Measurements from ENCODE around the gene TUBGCP6.

Gene TUBGCP6

GRCh38 chr22:50192436-50193204 is 52.2 kb downstream of the TUBGCP6 start:
- Histone ChIP-seq H3K4me2 (ENCODE audit: low read length) (peak overlapping the region; percentile 99), H3F3A (ENCODE audit: control insufficient read depth, insufficient read depth) (peaks cover 36% of the 10 kb centered on the region)

GRCh38 chr22:50190941-50191741 is 53.7 kb downstream of the TUBGCP6 start:
- H3K27ac ChIP-seq (ENCODE audit: low read depth, low read length), result peak overlapping the region; percentile 100
- peaks cover 72% of the 10 kb centered on the region for H3K79me2 ChIP-seq (ENCODE audit: control insufficient read depth, low read length)
- no peaks in the 10 kb centered on the region for H3K9me3 ChIP-seq (ENCODE audit: control insufficient read depth, insufficient read depth, low read length)
- no peaks in the 10 kb centered on the region for H3K27me3 ChIP-seq (ENCODE audit: control insufficient read depth, low read length)
- no peaks in the 10 kb centered on the region for H3K9me2 ChIP-seq (replicated peaks; ENCODE audit: control insufficient read depth, low read length)
- H3K4me1 ChIP-seq (ENCODE audit: control insufficient read depth, low read length), result peaks cover 90% of the 10 kb centered on the region
- no peaks in the 10 kb centered on the region for H4K20me1 ChIP-seq (ENCODE audit: control insufficient read depth, insufficient read depth, low read depth, low read length)
- H3K4me2 ChIP-seq (ENCODE audit: low read length), result peak overlapping the region; percentile 99
- peaks cover 45% of the 10 kb centered on the region for H3F3A ChIP-seq (ENCODE audit: control insufficient read depth, insufficient read depth)
- peaks cover 80% of the 10 kb centered on the region for H3K36me3 ChIP-seq (ENCODE audit: control insufficient read depth, low read length)
- H3K4me3 ChIP-seq (ENCODE audit: low read length), result peak overlapping the region; percentile 87
- no peak for TF ChIP-seq EZH2phosphoT487 (IDR thresholded peaks at IDR 0.05; ENCODE audit: borderline replicate concordance, low read length)
- no peak for TF ChIP-seq CTCF (IDR thresholded peaks at IDR 0.05; ENCODE audit: low read depth, low read length, poor library complexity, severe bottlenecking)

More at GRCh38 chr22:50192436-50193204, 52.2 kb downstream of the TUBGCP6 start:
- H3K27ac ChIP-seq (ENCODE audit: low read depth, low read length), result peak overlapping the region; percentile 100
- H3K4me1 ChIP-seq (ENCODE audit: control insufficient read depth, low read length), result peaks cover 93% of the 10 kb centered on the region
- peaks cover 65% of the 10 kb centered on the region for H3K79me2 ChIP-seq (ENCODE audit: control insufficient read depth, low read length)
- H3K9me2 ChIP-seq (replicated peaks; ENCODE audit: control insufficient read depth, low read length), result no peaks in the 10 kb centered on the region
- H3K4me3 ChIP-seq (ENCODE audit: low read length), result peak overlapping the region; percentile 81
- peaks cover 79% of the 10 kb centered on the region for H3K36me3 ChIP-seq (ENCODE audit: control insufficient read depth, low read length)
- H4K20me1 ChIP-seq (ENCODE audit: control insufficient read depth, insufficient read depth, low read depth, low read length), result no peaks in the 10 kb centered on the region
- H3K27me3 ChIP-seq (ENCODE audit: control insufficient read depth, low read length), result no peaks in the 10 kb centered on the region
- no peaks in the 10 kb centered on the region for H3K9me3 ChIP-seq (ENCODE audit: control insufficient read depth, insufficient read depth, low read length)
- TF ChIP-seq CTCF (IDR thresholded peaks at IDR 0.05; ENCODE audit: low read depth, low read length, poor library complexity, severe bottlenecking), result no peak
- no peak for TF ChIP-seq EZH2phosphoT487 (IDR thresholded peaks at IDR 0.05; ENCODE audit: borderline replicate concordance, low read length)

GRCh38 chr22:50190182-50190940 is 54.5 kb downstream of the TUBGCP6 start:
- H3K4me1 ChIP-seq (ENCODE audit: control insufficient read depth, low read length), result peaks cover 83% of the 10 kb centered on the region
- peak overlapping the region; percentile 100 for H3K27ac ChIP-seq (ENCODE audit: low read depth, low read length)
- peak; percentile 66 for TF ChIP-seq CTCF (IDR thresholded peaks at IDR 0.05; ENCODE audit: low read depth, low read length, poor library complexity, severe bottlenecking)
- TF ChIP-seq EZH2phosphoT487 (IDR thresholded peaks at IDR 0.05; ENCODE audit: borderline replicate concordance, low read length), result no peak
- peaks cover 68% of the 10 kb centered on the region for H3K79me2 ChIP-seq (ENCODE audit: control insufficient read depth, low read length)
- H3K9me3 ChIP-seq (ENCODE audit: control insufficient read depth, insufficient read depth, low read length), result no peaks in the 10 kb centered on the region
- peak overlapping the region; percentile 87 for H3K4me3 ChIP-seq (ENCODE audit: low read length)
- no peaks in the 10 kb centered on the region for H3K9me2 ChIP-seq (replicated peaks; ENCODE audit: control insufficient read depth, low read length)
- H4K20me1 ChIP-seq (ENCODE audit: control insufficient read depth, insufficient read depth, low read depth, low read length), result no peaks in the 10 kb centered on the region
- H3K27me3 ChIP-seq (ENCODE audit: control insufficient read depth, low read length), result no peaks in the 10 kb centered on the region
- H3K36me3 ChIP-seq (ENCODE audit: control insufficient read depth, low read length), result peaks cover 73% of the 10 kb centered on the region
- H3F3A ChIP-seq (ENCODE audit: control insufficient read depth, insufficient read depth), result peaks cover 45% of the 10 kb centered on the region
- peak overlapping the region; percentile 99 for H3K4me2 ChIP-seq (ENCODE audit: low read length)
